WI38 (cell line): ENCODE results near the gene SZT2.

Experiments used
- H3K4me3 ChIP-seq: 2 replicates; pipeline ENCODE4 v1.5.1; 2011; ENCODE audit warnings: low read depth, mild to moderate bottlenecking, control low read depth, low read length
- TF ChIP-seq, protein P1 (sequence below): IDR thresholded peaks from 2 replicates; pipeline ENCODE4 v1.5.1; 2012; ENCODE audit warnings: low read depth, mild to moderate bottlenecking, control low read depth, low read length

Gene SZT2

DNA sequence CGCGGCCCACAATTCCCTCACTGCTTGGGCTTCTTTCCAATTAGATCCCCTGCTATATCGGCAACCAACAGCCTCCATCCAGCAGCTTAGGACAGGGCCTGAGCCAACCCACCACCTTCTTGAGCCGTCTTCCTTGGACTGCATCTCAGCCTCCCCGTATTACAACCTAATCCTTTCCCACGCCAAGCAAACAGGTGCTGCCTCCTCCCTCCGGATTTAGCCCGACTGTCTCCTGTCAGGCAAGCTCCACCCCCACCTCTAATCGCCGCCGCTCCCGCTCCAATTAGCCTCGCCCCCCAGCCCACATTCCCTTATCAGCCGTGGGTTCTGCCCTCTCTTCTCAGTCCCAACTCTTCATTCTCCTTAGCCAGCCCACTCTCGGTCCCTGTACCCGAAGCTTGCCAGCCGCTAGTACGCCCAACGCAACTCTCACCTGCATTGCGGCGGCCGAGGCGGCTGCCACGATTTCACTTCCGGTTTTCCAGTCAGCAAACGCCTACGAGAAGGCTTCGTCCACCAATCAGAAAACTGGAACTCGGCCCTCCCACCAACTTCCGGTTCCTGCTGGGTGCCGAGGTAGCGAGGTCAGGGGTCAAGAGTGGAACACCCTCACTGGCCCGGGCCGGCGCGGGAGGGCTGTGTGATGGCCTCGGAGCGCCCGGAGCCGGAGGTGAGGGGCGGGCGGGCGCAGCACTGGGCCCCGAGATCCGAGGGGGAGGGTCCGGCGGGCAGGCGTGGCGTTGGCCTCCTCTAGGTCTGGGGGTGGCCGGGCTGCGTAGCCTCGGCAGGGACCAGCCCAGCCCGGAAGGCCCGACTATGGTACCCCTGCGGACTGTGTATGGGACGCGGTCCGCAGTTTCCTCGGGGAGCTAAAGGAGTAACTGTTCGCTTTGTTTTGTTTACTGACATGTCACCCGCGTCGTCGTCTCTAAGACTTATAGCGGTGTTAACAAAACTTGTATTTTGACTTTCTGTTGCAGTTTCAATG lies at the start of gene SZT2, which contains the start of gene MED8:
SZT2 (plus strand) TSS at position 574 of the 988 bp plus-strand sequence; CDS start at position 644, 70 bp downstream.
MED8 (minus strand) TSS at position 475 of the 988 bp plus-strand sequence; CDS start at position 439, 36 bp downstream.
- TF ChIP-seq, protein P1, sequence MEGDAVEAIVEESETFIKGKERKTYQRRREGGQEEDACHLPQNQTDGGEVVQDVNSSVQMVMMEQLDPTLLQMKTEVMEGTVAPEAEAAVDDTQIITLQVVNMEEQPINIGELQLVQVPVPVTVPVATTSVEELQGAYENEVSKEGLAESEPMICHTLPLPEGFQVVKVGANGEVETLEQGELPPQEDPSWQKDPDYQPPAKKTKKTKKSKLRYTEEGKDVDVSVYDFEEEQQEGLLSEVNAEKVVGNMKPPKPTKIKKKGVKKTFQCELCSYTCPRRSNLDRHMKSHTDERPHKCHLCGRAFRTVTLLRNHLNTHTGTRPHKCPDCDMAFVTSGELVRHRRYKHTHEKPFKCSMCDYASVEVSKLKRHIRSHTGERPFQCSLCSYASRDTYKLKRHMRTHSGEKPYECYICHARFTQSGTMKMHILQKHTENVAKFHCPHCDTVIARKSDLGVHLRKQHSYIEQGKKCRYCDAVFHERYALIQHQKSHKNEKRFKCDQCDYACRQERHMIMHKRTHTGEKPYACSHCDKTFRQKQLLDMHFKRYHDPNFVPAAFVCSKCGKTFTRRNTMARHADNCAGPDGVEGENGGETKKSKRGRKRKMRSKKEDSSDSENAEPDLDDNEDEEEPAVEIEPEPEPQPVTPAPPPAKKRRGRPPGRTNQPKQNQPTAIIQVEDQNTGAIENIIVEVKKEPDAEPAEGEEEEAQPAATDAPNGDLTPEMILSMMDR = no peak
- peak within 1 kb of the TSS; percentile 77 for H3K4me3 ChIP-seq

DNA sequence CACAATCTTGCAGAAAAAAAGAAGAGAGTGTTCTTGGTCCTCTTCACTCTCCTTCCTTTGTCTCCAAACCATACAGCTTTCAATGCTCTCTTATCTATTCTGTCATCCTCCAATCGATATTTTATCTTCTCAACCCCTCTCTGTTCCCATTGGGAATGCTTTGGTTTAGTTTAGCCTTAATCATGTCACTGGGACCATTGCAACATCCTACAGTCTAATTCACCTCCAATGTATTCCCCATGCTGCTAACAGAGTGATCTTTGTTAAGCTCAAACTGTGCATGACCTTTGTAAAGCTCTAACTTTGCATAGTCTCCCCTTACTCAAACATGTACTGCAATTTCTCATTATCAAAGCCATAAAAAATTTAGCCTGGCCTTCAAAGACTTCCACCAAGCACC lies 49.1 kb upstream of the SZT2 start:
- no peak overlapping the region for H3K4me3 ChIP-seq
- TF ChIP-seq, protein P1 = no peak

DNA sequence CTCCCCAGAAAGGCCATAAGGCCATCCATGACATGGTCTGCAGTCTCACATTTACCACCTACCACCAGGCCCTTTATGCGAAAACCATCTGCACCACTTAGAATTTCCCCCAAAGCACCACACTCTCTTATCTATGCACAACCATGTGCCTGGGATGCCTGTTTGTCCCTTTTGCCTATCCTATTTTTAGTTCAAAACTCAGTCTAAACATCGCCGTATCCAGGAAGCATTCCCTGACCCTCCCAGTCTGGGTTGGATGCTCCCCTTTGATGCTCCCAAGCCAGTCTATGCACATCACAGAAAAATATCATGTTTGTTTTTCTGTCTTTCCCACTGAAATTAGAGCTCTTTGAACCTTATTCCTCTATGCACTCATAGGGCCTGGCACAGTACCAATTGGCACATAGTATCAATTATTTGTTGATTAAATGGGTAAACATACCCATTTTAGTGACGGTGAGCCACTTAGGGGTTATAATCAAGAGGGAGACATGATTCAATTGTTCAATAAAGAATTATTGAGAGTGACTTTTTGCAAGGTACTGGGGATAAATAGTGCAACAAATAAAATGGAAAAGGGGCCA lies 45.3 kb upstream of the SZT2 start:
- TF ChIP-seq, protein P1 = no peak
- H3K4me3 ChIP-seq = no peak overlapping the region

DNA sequence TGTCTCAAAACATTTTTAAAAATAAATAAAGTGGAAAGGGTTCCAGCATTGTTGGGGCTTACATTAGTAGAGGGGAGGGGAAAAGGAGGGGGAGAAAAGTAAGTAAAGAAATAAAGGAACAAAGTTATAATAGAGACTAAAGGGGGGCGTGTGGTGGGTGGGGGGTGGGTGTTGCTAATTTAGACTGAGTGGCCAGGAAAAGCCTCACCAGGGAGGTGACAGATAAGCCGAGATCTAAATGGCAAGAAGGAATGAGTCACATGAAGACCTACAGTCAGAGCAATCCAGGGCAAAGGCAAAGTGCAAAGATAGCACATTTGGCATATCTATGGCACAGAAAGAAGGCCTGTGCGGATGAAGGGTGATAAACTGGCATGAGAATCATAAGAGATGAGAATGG lies 44.6 kb upstream of the SZT2 start:
- TF ChIP-seq, protein P1 = no peak
- no peak overlapping the region for H3K4me3 ChIP-seq

DNA sequence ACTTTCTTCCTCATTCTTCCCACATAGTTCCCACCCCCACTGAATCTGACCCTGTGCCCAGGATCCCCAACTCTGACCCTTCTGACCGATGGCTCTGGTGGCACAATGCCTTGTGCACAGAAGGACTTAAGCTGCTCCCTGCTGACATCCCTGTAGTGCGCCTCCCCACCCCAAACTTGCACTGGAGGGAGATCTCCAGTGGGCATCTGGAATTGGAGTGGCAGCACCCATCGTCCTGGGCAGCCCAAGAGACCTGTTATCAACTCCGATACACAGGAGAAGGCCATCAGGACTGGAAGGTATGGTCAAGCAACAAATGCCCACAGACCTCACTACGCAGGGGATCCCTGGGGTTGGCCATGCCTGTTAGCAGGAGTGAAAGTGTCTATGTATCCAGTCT lies 43.1 kb upstream of the SZT2 start:
- TF ChIP-seq, protein P1 = no peak
- no peak overlapping the region for H3K4me3 ChIP-seq

DNA sequence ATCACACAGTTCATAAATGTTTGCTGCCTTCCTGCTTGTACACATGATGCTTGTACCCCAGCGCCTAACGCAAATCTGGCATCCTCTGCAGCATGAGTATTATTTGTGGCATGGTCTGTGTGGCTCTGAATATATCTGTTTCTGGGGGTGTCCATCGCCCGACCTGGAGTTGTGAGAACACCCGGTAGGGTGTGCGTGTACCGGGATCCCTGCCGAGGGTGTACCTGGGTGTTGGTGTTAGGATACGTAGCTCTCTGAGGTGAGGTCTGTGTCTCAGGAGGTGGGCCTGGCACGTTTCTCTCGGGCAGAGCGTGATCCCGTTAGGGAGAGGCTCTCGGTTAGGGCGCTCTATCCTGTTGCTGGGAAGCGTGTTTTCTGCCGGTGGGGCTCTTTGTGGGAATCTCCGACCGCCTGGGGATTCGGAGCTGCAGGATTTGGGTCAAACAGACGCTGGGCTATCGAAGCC lies 41.3 kb upstream of the SZT2 start:
- peak overlapping the region; percentile 43 for H3K4me3 ChIP-seq
- TF ChIP-seq, protein P1 = no peak
